Measurements from ENCODE around the gene LGI4. TPM values are rescaled to one million over a fixed set of nuclear protein-coding genes. Genes with fewer than 3 reads are reported as not detected.

LGI4 gene
- total RNA-seq, 1 donor from 2014 or later, result 0.20 TPM

- no peaks in the 10 kb centered on the region for H3K36me3 ChIP-seq (ENCODE audit: insufficient read depth, low read length)
- H3K79me2 ChIP-seq (ENCODE audit: insufficient read depth, low read length), result no peaks in the 10 kb centered on the region
- no peaks in the 10 kb centered on the region for H3K36me3 Mint-ChIP-seq (ENCODE audit: low read depth, unreplicated experiment)
- H4K20me1 ChIP-seq (ENCODE audit: insufficient read depth, low read length), result no peaks in the 10 kb centered on the region
- no peaks in the 10 kb centered on the region for H3K9me3 ChIP-seq (ENCODE audit: insufficient read depth, low read depth, low read length)
- H2AFZ ChIP-seq (ENCODE audit: low read depth, low read length), result no peak overlapping the region
- peaks cover 6% of the 10 kb centered on the region for H3K4me1 ChIP-seq (ENCODE audit: insufficient read depth, low read length)
- DNase-seq (ENCODE audit: low read depth) (no peak), FAIRE-seq (no peak)
- no peak overlapping the region for H3K4me3 Mint-ChIP-seq (ENCODE audit: unreplicated experiment)
- TF ChIP-seq, protein P1, sequence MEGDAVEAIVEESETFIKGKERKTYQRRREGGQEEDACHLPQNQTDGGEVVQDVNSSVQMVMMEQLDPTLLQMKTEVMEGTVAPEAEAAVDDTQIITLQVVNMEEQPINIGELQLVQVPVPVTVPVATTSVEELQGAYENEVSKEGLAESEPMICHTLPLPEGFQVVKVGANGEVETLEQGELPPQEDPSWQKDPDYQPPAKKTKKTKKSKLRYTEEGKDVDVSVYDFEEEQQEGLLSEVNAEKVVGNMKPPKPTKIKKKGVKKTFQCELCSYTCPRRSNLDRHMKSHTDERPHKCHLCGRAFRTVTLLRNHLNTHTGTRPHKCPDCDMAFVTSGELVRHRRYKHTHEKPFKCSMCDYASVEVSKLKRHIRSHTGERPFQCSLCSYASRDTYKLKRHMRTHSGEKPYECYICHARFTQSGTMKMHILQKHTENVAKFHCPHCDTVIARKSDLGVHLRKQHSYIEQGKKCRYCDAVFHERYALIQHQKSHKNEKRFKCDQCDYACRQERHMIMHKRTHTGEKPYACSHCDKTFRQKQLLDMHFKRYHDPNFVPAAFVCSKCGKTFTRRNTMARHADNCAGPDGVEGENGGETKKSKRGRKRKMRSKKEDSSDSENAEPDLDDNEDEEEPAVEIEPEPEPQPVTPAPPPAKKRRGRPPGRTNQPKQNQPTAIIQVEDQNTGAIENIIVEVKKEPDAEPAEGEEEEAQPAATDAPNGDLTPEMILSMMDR (IDR thresholded peaks at IDR 0.05; ENCODE audit: insufficient read depth, low read depth, low read length), result no peak
- TF ChIP-seq EZH2 (IDR thresholded peaks at IDR 0.05; ENCODE audit: insufficient read depth, low read length), result no peak
- H3K4me1 Mint-ChIP-seq (ENCODE audit: low read depth, unreplicated experiment), result peaks cover 1% of the 10 kb centered on the region
- peaks cover 27% of the 10 kb centered on the region for H3K27me3 Mint-ChIP-seq (ENCODE audit: low read depth, unreplicated experiment)
- no peak overlapping the region for H3K9ac ChIP-seq (ENCODE audit: low read length)
- no peak overlapping the region for H3K27ac Mint-ChIP-seq (ENCODE audit: unreplicated experiment)
- no peak overlapping the region for H3K4me2 ChIP-seq (ENCODE audit: low read length)
- H3K27ac ChIP-seq (ENCODE audit: low read depth, low read length), result no peak overlapping the region
- H3K4me3 ChIP-seq (ENCODE audit: insufficient read depth, low read depth, low read length), result no peak overlapping the region
- peaks cover 2% of the 10 kb centered on the region for H3K9me3 Mint-ChIP-seq (ENCODE audit: unreplicated experiment)
- no peaks in the 10 kb centered on the region for H3K27me3 ChIP-seq (ENCODE audit: insufficient read depth, low read length)
These were observed 17.1 kb downstream of the LGI4 start for GRCh38 chr19:35117799-35118198.

DNA sequence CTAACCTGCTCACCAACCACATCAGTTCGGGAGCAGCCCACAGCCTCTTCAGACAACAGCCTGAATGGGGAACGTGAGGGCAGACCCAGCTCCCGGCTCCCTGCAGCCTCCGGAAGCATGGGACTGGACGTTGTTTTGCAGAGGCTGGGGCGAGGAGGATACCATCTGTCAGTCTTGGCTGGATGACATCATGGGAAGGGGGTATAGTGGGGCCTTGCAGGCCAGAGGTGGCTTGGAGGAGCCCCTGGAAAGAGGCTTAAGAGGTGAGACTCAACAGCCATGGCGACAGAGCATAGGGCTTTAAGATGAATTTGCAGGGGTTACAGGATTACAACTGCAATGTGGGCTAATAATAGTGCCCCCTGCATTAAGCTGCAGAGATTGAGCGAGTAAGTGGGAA is 17.7 kb downstream of the LGI4 start:
- H3K4me1 Mint-ChIP-seq (ENCODE audit: low read depth, unreplicated experiment), result peaks cover 1% of the 10 kb centered on the region
- no peak overlapping the region for H3K27ac ChIP-seq (ENCODE audit: low read depth, low read length)
- peaks cover 27% of the 10 kb centered on the region for H3K27me3 Mint-ChIP-seq (ENCODE audit: low read depth, unreplicated experiment)
- H3K4me3 Mint-ChIP-seq (ENCODE audit: unreplicated experiment), result no peak overlapping the region
- H3K79me2 ChIP-seq (ENCODE audit: insufficient read depth, low read length), result no peaks in the 10 kb centered on the region
- TF ChIP-seq, protein P1 (IDR thresholded peaks at IDR 0.05; ENCODE audit: insufficient read depth, low read depth, low read length), result no peak
- TF ChIP-seq EZH2 (IDR thresholded peaks at IDR 0.05; ENCODE audit: insufficient read depth, low read length), result no peak
- H3K9me3 Mint-ChIP-seq (ENCODE audit: unreplicated experiment), result peaks cover 2% of the 10 kb centered on the region
- no peak overlapping the region for H3K27ac Mint-ChIP-seq (ENCODE audit: unreplicated experiment)
- FAIRE-seq (no peak), DNase-seq (ENCODE audit: low read depth) (no peak)
- H3K9me3 ChIP-seq (ENCODE audit: insufficient read depth, low read depth, low read length), result no peaks in the 10 kb centered on the region
- H2AFZ ChIP-seq (ENCODE audit: low read depth, low read length), result no peak overlapping the region
- no peak overlapping the region for H3K4me3 ChIP-seq (ENCODE audit: insufficient read depth, low read depth, low read length)
- H3K27me3 ChIP-seq (ENCODE audit: insufficient read depth, low read length), result no peaks in the 10 kb centered on the region
- H3K4me2 ChIP-seq (ENCODE audit: low read length), result no peak overlapping the region
- no peaks in the 10 kb centered on the region for H4K20me1 ChIP-seq (ENCODE audit: insufficient read depth, low read length)
- peaks cover 6% of the 10 kb centered on the region for H3K4me1 ChIP-seq (ENCODE audit: insufficient read depth, low read length)
- H3K36me3 ChIP-seq (ENCODE audit: insufficient read depth, low read length), result no peaks in the 10 kb centered on the region
- H3K9ac ChIP-seq (ENCODE audit: low read length), result no peak overlapping the region
- H3K36me3 Mint-ChIP-seq (ENCODE audit: low read depth, unreplicated experiment), result no peaks in the 10 kb centered on the region

DNA sequence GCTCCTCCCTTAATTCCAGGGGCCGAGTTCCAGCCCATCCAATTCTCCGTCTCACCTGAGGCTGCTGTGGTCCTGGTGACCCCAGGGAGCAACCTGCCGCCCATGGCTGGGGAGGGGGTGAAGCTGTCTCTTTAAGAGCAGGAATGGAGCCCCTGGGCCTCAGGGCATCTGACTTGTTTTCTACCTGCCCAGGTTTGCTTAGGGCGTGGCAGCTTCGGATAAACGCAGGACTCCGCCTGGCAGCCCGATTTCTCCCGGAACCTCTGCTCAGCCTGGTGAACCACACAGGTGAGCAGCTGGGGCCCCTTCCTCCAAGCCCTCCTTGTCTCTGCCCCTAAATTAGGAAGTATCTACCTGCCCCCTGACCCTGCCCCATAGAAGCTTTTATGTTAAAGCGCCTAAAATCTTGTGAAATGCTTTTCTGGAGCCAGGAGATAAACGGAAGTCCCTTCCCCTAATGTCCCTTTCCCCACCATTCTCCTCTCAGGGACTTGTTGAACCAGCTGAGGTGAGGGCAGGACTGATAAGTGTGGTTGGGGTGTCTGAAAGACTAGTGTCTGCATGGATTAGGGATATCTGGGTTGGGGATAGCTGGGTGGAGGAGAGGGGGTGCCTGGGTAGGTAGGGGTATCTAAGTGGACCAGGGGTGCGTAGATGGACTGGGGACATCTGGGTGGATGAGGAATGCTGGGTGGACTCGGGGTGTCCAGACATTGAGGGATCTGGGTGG is 18.6 kb downstream of the LGI4 start:
- no peak overlapping the region for H3K27ac Mint-ChIP-seq (ENCODE audit: unreplicated experiment)

More for the DNA sequence above, 18.6 kb downstream of the LGI4 start:
- Histone ChIP-seq H3K79me2 (ENCODE audit: insufficient read depth, low read length) (no peaks in the 10 kb centered on the region), H3K36me3 (ENCODE audit: insufficient read depth, low read length) (no peaks in the 10 kb centered on the region), H3K9ac (ENCODE audit: low read length) (no peak overlapping the region), H3K4me3 (ENCODE audit: insufficient read depth, low read depth, low read length) (no peak overlapping the region), H3K4me2 (ENCODE audit: low read length) (no peak overlapping the region), H3K4me1 (ENCODE audit: insufficient read depth, low read length) (peaks cover 6% of the 10 kb centered on the region), H3K27me3 (ENCODE audit: insufficient read depth, low read length) (no peaks in the 10 kb centered on the region), H3K9me3 (ENCODE audit: insufficient read depth, low read depth, low read length) (no peaks in the 10 kb centered on the region), H3K27ac (ENCODE audit: low read depth, low read length) (no peak overlapping the region), H4K20me1 (ENCODE audit: insufficient read depth, low read length) (no peaks in the 10 kb centered on the region), H2AFZ (ENCODE audit: low read depth, low read length) (no peak overlapping the region)
- Mint-ChIP-seq H3K36me3 (ENCODE audit: low read depth, unreplicated experiment) (no peaks in the 10 kb centered on the region), H3K4me3 (ENCODE audit: unreplicated experiment) (no peak overlapping the region), H3K27me3 (ENCODE audit: low read depth, unreplicated experiment) (peaks cover 22% of the 10 kb centered on the region), H3K9me3 (ENCODE audit: unreplicated experiment) (peaks cover 2% of the 10 kb centered on the region), H3K4me1 (ENCODE audit: low read depth, unreplicated experiment) (peaks cover 1% of the 10 kb centered on the region)
- TF ChIP-seq, protein P1 (IDR thresholded peaks at IDR 0.05; ENCODE audit: insufficient read depth, low read depth, low read length), result no peak
- TF ChIP-seq EZH2 (IDR thresholded peaks at IDR 0.05; ENCODE audit: insufficient read depth, low read length), result no peak
- FAIRE-seq (no peak), DNase-seq (ENCODE audit: low read depth) (no peak)
